GM12878 (cell line): ENCODE data around the gene SSR3.

Experiments used
- FOXM1 ChIP-seq: IDR thresholded peaks from 2 replicates; pipeline ENCODE4 v1.6.1; 2012; ENCODE audit warnings: low read depth, mild to moderate bottlenecking, inconsistent platforms, low read length, moderate library complexity
- MTA3 ChIP-seq: IDR thresholded peaks from 2 replicates; pipeline ENCODE4 v1.6.1; 2012; ENCODE audit warnings: low read length, inconsistent platforms, borderline replicate concordance
- SPI1 ChIP-seq: IDR thresholded peaks from 2 replicates; pipeline ENCODE4 v1.6.1; 2011; ENCODE audit warnings: low read depth, mild to moderate bottlenecking, low read length, moderate library complexity, borderline replicate concordance; ENCODE audit not compliant: insufficient read depth
- ZBTB11 ChIP-seq: fragments of 450-650 bp; formaldehyde crosslinking; IDR thresholded peaks from 2 replicates; pipeline ENCODE4 v1.5.0; 2022; ENCODE audit warnings: mild to moderate bottlenecking, missing genetic modification characterization
- ZSCAN29 ChIP-seq: fragments of 450-650 bp; IDR thresholded peaks from 2 replicates; pipeline ENCODE4 v1.6.1; 2017; ENCODE audit warnings: mild to moderate bottlenecking, moderate library complexity
- TF ChIP-seq, protein P1 (sequence below), 3 experiments: IDR thresholded peaks in 2 of 3; conservative IDR thresholded peaks in 1 of 3; 2 replicates each; pipeline ENCODE4 v1.5.1; 2011; ENCODE audit warnings: low read depth in 3 of 3, low read length in 3 of 3, mild to moderate bottlenecking in 3 of 3, control low read depth in 2 of 3, moderate library complexity in 2 of 3, inconsistent platforms in 1 of 3, mixed read lengths in 1 of 3; ENCODE audit not compliant: control insufficient read depth in 2 of 3, insufficient read depth in 1 of 3; ENCODE audit errors: extremely low read depth in 1 of 3
- TF ChIP-seq, protein P2 (sequence below): IDR thresholded peaks from 2 replicates; pipeline ENCODE4 v1.6.1; 2012; ENCODE audit warnings: mild to moderate bottlenecking, low read depth, low read length

DNA sequence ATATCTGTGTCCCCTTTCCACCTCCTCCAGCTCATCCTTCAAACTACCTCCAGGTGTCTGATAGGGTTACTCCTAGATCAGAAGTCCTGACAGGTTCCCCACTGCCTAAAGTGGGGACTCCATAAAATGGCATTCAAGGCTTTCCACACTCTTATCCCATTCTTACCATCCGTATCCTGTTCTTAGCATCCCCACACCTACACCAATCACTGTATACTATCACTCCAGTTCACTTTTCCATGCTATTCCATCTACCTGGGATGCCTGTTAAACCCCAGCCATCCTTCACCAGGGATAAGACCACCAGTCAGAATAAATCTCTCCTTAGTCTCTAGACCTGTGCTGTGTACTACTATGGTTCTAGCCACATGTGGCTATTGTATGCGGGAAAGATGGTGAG, 19.1 kb downstream of the SSR3 start:
- no peak for TF ChIP-seq ZSCAN29
- no peak for TF ChIP-seq FOXM1
- TF ChIP-seq SPI1 = no peak
- TF ChIP-seq ZBTB11 (CRISPR knock-in tag) = no peak
- TF ChIP-seq, protein P1, sequence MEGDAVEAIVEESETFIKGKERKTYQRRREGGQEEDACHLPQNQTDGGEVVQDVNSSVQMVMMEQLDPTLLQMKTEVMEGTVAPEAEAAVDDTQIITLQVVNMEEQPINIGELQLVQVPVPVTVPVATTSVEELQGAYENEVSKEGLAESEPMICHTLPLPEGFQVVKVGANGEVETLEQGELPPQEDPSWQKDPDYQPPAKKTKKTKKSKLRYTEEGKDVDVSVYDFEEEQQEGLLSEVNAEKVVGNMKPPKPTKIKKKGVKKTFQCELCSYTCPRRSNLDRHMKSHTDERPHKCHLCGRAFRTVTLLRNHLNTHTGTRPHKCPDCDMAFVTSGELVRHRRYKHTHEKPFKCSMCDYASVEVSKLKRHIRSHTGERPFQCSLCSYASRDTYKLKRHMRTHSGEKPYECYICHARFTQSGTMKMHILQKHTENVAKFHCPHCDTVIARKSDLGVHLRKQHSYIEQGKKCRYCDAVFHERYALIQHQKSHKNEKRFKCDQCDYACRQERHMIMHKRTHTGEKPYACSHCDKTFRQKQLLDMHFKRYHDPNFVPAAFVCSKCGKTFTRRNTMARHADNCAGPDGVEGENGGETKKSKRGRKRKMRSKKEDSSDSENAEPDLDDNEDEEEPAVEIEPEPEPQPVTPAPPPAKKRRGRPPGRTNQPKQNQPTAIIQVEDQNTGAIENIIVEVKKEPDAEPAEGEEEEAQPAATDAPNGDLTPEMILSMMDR (IDR thresholded peaks at IDR 0.05 in 2 of 3, conservative IDR thresholded peaks at IDR 0.05 in 1 of 3; ENCODE audit: control insufficient read depth in 2 of 3, extremely low read depth in 1 of 3, insufficient read depth in 1 of 3, low read depth in 3 of 3, low read length in 3 of 3) = no peak
- TF ChIP-seq, protein P2, sequence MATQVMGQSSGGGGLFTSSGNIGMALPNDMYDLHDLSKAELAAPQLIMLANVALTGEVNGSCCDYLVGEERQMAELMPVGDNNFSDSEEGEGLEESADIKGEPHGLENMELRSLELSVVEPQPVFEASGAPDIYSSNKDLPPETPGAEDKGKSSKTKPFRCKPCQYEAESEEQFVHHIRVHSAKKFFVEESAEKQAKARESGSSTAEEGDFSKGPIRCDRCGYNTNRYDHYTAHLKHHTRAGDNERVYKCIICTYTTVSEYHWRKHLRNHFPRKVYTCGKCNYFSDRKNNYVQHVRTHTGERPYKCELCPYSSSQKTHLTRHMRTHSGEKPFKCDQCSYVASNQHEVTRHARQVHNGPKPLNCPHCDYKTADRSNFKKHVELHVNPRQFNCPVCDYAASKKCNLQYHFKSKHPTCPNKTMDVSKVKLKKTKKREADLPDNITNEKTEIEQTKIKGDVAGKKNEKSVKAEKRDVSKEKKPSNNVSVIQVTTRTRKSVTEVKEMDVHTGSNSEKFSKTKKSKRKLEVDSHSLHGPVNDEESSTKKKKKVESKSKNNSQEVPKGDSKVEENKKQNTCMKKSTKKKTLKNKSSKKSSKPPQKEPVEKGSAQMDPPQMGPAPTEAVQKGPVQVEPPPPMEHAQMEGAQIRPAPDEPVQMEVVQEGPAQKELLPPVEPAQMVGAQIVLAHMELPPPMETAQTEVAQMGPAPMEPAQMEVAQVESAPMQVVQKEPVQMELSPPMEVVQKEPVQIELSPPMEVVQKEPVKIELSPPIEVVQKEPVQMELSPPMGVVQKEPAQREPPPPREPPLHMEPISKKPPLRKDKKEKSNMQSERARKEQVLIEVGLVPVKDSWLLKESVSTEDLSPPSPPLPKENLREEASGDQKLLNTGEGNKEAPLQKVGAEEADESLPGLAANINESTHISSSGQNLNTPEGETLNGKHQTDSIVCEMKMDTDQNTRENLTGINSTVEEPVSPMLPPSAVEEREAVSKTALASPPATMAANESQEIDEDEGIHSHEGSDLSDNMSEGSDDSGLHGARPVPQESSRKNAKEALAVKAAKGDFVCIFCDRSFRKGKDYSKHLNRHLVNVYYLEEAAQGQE = no peak
- no peak for TF ChIP-seq MTA3
